H1 (cell line): ENCODE results near the gene CDK19. TPM values are rescaled to one million over a fixed set of nuclear protein-coding genes. Genes with fewer than 3 reads are reported as not detected.

Source experiments
- CTCF ChIA-PET: fragments of 300-600 bp; sonication (Branson Sonifier 250); formaldehyde crosslinking; loops from one replicate; lab custom pipeline; 2021; ENCODE audit not compliant: partially characterized antibody; lab: Charles Lee
- POLR2A ChIA-PET: fragments of 300-600 bp; sonication (Branson Sonifier 250); formaldehyde crosslinking; loops from one replicate; lab custom pipeline; 2021; ENCODE audit warnings: inconsistent platforms; ENCODE audit not compliant: partially characterized antibody; lab: Charles Lee
- DNase-seq, 2 experiments: peaks; one replicate each; pipeline versions ENCODE4 v3.0.0 to v3.0.0-alpha.2; 2010 to 2022; ENCODE audit warnings: low spot score in 2 of 2, low read depth in 1 of 2, mixed read lengths in 1 of 2
- FAIRE-seq: peaks from 2 replicates; lab custom pipeline; 2011; peaks lifted over from hg19 to GRCh38; lab: Jason Lieb, UNC
- H2AFZ ChIP-seq: 2 replicates; pipeline ENCODE4 v1.8.1; 2012; ENCODE audit warnings: low read length, inconsistent platforms
- H2AK5ac ChIP-seq: 2 replicates; pipeline ENCODE4 v1.6.1; 2013; ENCODE audit warnings: low read depth, low read length
- H2BK120ac ChIP-seq: replicated peaks from 2 replicates; pipeline ENCODE3; 2013; ENCODE audit warnings: low read depth, low read length, inconsistent platforms
- H2BK12ac ChIP-seq: 2 replicates; pipeline ENCODE4 v1.6.1; 2013; ENCODE audit warnings: low read depth, low read length
- H2BK15ac ChIP-seq: 2 replicates; pipeline ENCODE4 v1.6.1; 2013; ENCODE audit warnings: low read length
- H2BK20ac ChIP-seq: 2 replicates; pipeline ENCODE4 v1.6.1; 2013; ENCODE audit warnings: low read length
- H2BK5ac ChIP-seq: 2 replicates; pipeline ENCODE4 v1.6.1; 2013; ENCODE audit warnings: low read depth, low read length
- H3K14ac ChIP-seq: 2 replicates; pipeline ENCODE4 v1.6.1; 2013; ENCODE audit warnings: inconsistent platforms; ENCODE audit not compliant: insufficient read length
- H3K18ac ChIP-seq: 2 replicates; pipeline ENCODE4 v1.6.1; 2013; ENCODE audit warnings: low read length; ENCODE audit errors: extremely low read depth
- H3K23ac ChIP-seq: 2 replicates; pipeline ENCODE4 v1.6.1; 2013; ENCODE audit warnings: inconsistent platforms; ENCODE audit not compliant: insufficient read length
- H3K23me2 ChIP-seq: 2 replicates; pipeline ENCODE4 v1.6.1; 2013; ENCODE audit warnings: low read depth, low read length
- H3K27ac ChIP-seq: 2 replicates; pipeline ENCODE4 v1.6.1; 2011; ENCODE audit warnings: low read depth, low read length, inconsistent platforms
- H3K27me3 ChIP-seq, 4 experiments: replicated peaks in 1 of 4; 1 replicate in 1 of 4; 2 replicates in 3 of 4; pipeline versions ENCODE4 v1.6.1 to v1.8.1; 2011 to 2013; ENCODE audit warnings: low read length in 3 of 4, mild to moderate bottlenecking in 3 of 4, inconsistent platforms in 2 of 4, mixed read lengths in 2 of 4, moderate library complexity in 1 of 4; ENCODE audit not compliant: control insufficient read depth in 3 of 4, insufficient read depth in 3 of 4; ENCODE audit errors: extremely low read depth in 1 of 4
- H3K36me3 ChIP-seq, 4 experiments: 2 replicates each; pipeline versions ENCODE4 v1.6.1 to v1.8.1; 2011 to 2013; ENCODE audit warnings: mild to moderate bottlenecking in 4 of 4, low read length in 3 of 4, moderate library complexity in 2 of 4, control low read depth in 1 of 4, inconsistent platforms in 1 of 4; ENCODE audit not compliant: insufficient read depth in 4 of 4, control insufficient read depth in 2 of 4
- H3K4ac ChIP-seq: replicated peaks from 2 replicates; pipeline ENCODE3; 2013; ENCODE audit warnings: low read length, low read depth, mixed read lengths, inconsistent platforms; ENCODE audit not compliant: insufficient read length
- H3K4me1 ChIP-seq, 4 experiments: replicated peaks in 1 of 4; 1 replicate in 1 of 4; 2 replicates in 3 of 4; pipeline versions ENCODE4 v1.6.1 to v1.8.1; 2011 to 2013; ENCODE audit warnings: low read length in 3 of 4, inconsistent platforms in 2 of 4, mixed read lengths in 1 of 4; ENCODE audit not compliant: insufficient read depth in 4 of 4, control insufficient read depth in 3 of 4
- H3K4me2 ChIP-seq, 2 experiments: 2 replicates each; pipeline versions ENCODE4 v1.6.1 to v1.8.1; 2011 to 2013; ENCODE audit warnings: low read depth in 2 of 2, low read length in 2 of 2, control low read depth in 1 of 2, inconsistent platforms in 1 of 2, mild to moderate bottlenecking in 1 of 2; ENCODE audit not compliant: insufficient read depth in 1 of 2
- H3K4me3 ChIP-seq, 4 experiments: fragments of 200-600, 300-600 bp in 1 of 4; sonication (generic), shearing (Covaris generic), sonication (Bioruptor Twin) in 1 of 4; 2 replicates each; pipeline versions ENCODE4 v1.5.1 to v1.8.1; 2011 to 2016; ENCODE audit warnings: low read length in 4 of 4, low read depth in 3 of 4, control low read depth in 2 of 4, inconsistent platforms in 2 of 4, mild to moderate bottlenecking in 2 of 4, mixed read lengths in 1 of 4, moderate library complexity in 1 of 4; ENCODE audit not compliant: insufficient read depth in 2 of 4; ENCODE audit errors: extremely low read depth in 1 of 4
- H3K56ac ChIP-seq: replicated peaks from 2 replicates; pipeline ENCODE3; 2013; ENCODE audit warnings: low read depth, mild to moderate bottlenecking, mixed read lengths, low read length, inconsistent platforms; ENCODE audit not compliant: insufficient read length
- H3K79me1 ChIP-seq: 2 replicates; pipeline ENCODE4 v1.6.1; 2013; ENCODE audit warnings: low read depth, low read length, control low read depth
- H3K79me2 ChIP-seq, 2 experiments: 2 replicates each; pipeline versions ENCODE4 v1.6.1 to v1.8.1; 2012 to 2013; ENCODE audit warnings: low read length in 2 of 2, mild to moderate bottlenecking in 2 of 2, inconsistent platforms in 1 of 2; ENCODE audit not compliant: insufficient read depth in 2 of 2, control insufficient read depth in 1 of 2
- H3K9ac ChIP-seq, 4 experiments: replicated peaks in 1 of 4; 1 replicate in 1 of 4; 2 replicates in 3 of 4; pipeline versions ENCODE4 v1.6.1 to v1.8.1; 2011 to 2013; ENCODE audit warnings: low read depth in 3 of 4, low read length in 3 of 4, control low read depth in 2 of 4, mild to moderate bottlenecking in 2 of 4, moderate library complexity in 2 of 4, inconsistent platforms in 1 of 4; ENCODE audit errors: extremely low read depth in 1 of 4
- H3K9me3 ChIP-seq, 2 experiments: 2 replicates each; pipeline versions ENCODE4 v1.6.1 to v1.8.1; 2012 to 2013; ENCODE audit warnings: mild to moderate bottlenecking in 2 of 2, moderate library complexity in 2 of 2, control low read depth in 1 of 2, inconsistent platforms in 1 of 2, low read depth in 1 of 2, low read length in 1 of 2, mixed read lengths in 1 of 2; ENCODE audit not compliant: insufficient read depth in 2 of 2
- H4K20me1 ChIP-seq, 2 experiments: replicated peaks in 1 of 2; 2 replicates each; pipeline versions ENCODE3 to v1.8.1; 2011 to 2013; ENCODE audit warnings: inconsistent platforms in 2 of 2, low read length in 2 of 2, mild to moderate bottlenecking in 1 of 2; ENCODE audit not compliant: insufficient read depth in 2 of 2, control insufficient read depth in 1 of 2
- H4K5ac ChIP-seq: 2 replicates; pipeline ENCODE4 v1.6.1; 2013; ENCODE audit warnings: low read length, low read depth, mixed read lengths, inconsistent platforms; ENCODE audit not compliant: insufficient read length
- H4K8ac ChIP-seq: 2 replicates; pipeline ENCODE4 v1.8.0; 2013; ENCODE audit warnings: mild to moderate bottlenecking, moderate library complexity, low read length, inconsistent platforms; ENCODE audit not compliant: insufficient read depth; ENCODE audit errors: extremely low read depth
- H4K91ac ChIP-seq: replicated peaks from 2 replicates; pipeline ENCODE3; 2013; ENCODE audit warnings: low read length, mixed read lengths, inconsistent platforms; ENCODE audit not compliant: insufficient read length
- CEBPB ChIP-seq: IDR thresholded peaks from 2 replicates; pipeline ENCODE4 v1.6.1; 2012; ENCODE audit warnings: low read depth, low read length
- polyA plus RNA-seq, 7 experiments: library from polyadenylated mRNA; depleted of rRNA in 3 of 7; stranded (reverse) in 5 of 7; unstranded in 2 of 7; fragments of >200 nt in 5 of 7; fragments of 200-250 nt in 2 of 7; gene quantifications; 1 replicate in 5 of 7; 2 replicates in 1 of 7; 4 replicates in 1 of 7; pipeline versions ENCODE4 v1.2.1 to v1.2.3, GENCODE V29; 2011 to 2013; ENCODE audit warnings: missing spikeins in 2 of 7, mixed read lengths in 2 of 7
- total RNA-seq: library from RNA; stranded (reverse); fragmentation: NEBNext Ultra II Directional; extraction: Animal tissue kit (Norgen Biotek cat#: 25700); gene quantifications from 2 replicates; pipeline ENCODE4 v1.2.1, GENCODE V29; 2021
- TF ChIP-seq, protein P1 (sequence below): IDR thresholded peaks from 2 replicates; pipeline ENCODE4 v1.6.1; 2011; ENCODE audit warnings: low read length, improper control_type of control experiment

The CDK19 gene
- total and polyA plus RNA-seq, 2 of the 8 experiments (the other 6 are each of a cell fraction or from before 2014, with no cell fraction given) = 4.9 to 12.6 TPM

DNA sequence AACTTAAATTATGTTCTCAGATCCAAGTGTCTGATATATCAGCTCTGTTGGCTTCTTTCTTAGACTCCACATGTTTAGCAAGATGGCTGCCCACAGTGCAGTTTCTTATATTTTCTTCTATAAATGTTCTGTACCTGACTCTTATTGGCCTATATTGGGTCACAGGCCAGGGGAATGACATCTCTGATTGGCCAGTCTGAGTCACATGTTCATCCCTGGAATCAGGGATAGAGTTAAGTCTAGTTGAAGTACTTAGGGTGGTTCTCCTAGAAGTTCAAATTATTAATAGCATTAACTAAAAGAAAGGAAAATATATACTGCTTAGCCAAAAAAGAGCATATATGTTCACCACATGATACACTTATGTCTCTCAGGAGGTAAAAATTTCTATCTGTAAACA is 233.6 kb downstream of the CDK19 start:
- no peak overlapping the region for H4K8ac ChIP-seq
- H3K79me1 ChIP-seq = no peaks in the 10 kb centered on the region
- no peak overlapping the region for H2BK15ac ChIP-seq
- TF ChIP-seq, protein P1, sequence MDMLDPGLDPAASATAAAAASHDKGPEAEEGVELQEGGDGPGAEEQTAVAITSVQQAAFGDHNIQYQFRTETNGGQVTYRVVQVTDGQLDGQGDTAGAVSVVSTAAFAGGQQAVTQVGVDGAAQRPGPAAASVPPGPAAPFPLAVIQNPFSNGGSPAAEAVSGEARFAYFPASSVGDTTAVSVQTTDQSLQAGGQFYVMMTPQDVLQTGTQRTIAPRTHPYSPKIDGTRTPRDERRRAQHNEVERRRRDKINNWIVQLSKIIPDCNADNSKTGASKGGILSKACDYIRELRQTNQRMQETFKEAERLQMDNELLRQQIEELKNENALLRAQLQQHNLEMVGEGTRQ = peak; percentile 43; the same call in 1 of the 2 replicates
- TF ChIP-seq CEBPB = no peak
- H3K14ac ChIP-seq = no peak overlapping the region
- H2BK5ac ChIP-seq = no peak overlapping the region
- no peak overlapping the region for H3K9ac ChIP-seq
- POLR2A ChIA-PET = no interaction called here
- H3K4me3 ChIP-seq = no peak overlapping the region
- no peaks in the 10 kb centered on the region for H3K36me3 ChIP-seq
- CTCF ChIA-PET = interaction anchor here (1.4 kb wide), 1 partner anchor 10 kb away, joined by 4 read pairs; no protein-coding TSS in a partner anchor
- H3K56ac ChIP-seq = no peak overlapping the region
- no peak overlapping the region for H2AFZ ChIP-seq
- peaks cover 0 to 2% (median 0%) of the 10 kb centered on the region in 4 experiments; a peak in 1 of 7 replicates for H3K4me1 ChIP-seq
- no peaks in the 10 kb centered on the region for H3K27me3 ChIP-seq
- no peak overlapping the region for H2BK12ac ChIP-seq
- no peak overlapping the region for H3K4me2 ChIP-seq
- FAIRE-seq (no peak), DNase-seq (peak in 1 of 2 experiments; percentile 29)
- H3K4ac ChIP-seq = no peak overlapping the region
- H4K5ac ChIP-seq = no peak overlapping the region
- no peaks in the 10 kb centered on the region for H3K9me3 ChIP-seq
- H4K20me1 ChIP-seq = no peaks in the 10 kb centered on the region
- H3K79me2 ChIP-seq = no peaks in the 10 kb centered on the region
- no peak overlapping the region for H4K91ac ChIP-seq
- H3K27ac ChIP-seq = no peak overlapping the region
- H2BK20ac ChIP-seq = no peak overlapping the region
- no peak overlapping the region for H2AK5ac ChIP-seq
- no peak overlapping the region for H3K18ac ChIP-seq
- no peak overlapping the region for H2BK120ac ChIP-seq
- no peak overlapping the region for H3K23ac ChIP-seq
- H3K23me2 ChIP-seq = no peaks in the 10 kb centered on the region
